CD1c-positive myeloid dendritic cell (primary cell): ENCODE results near the gene OR2T1.
"Not testable (repeated sequence)": the region's sequence is repeated elsewhere in the genome, so short reads cannot be mapped to it uniquely, and the experiment has no call there.

Experiments used
- DNase-seq: peaks from one replicate; pipeline ENCODE4 v3.0.0-alpha.2; 2016; ENCODE audit errors: extremely low spot score

OR2T1 gene

GRCh38 chr1:248434913-248435312 is 32.1 kb downstream of the OR2T1 start:
- not testable (repeated sequence) for DNase-seq

- not testable (repeated sequence) for DNase-seq
Measured at GRCh38 chr1:248436303-248436702, 33.5 kb downstream of the OR2T1 start.

- not testable (repeated sequence) for DNase-seq
Measured at GRCh38 chr1:248438668-248439067, 35.8 kb downstream of the OR2T1 start.

GRCh38 chr1:248439283-248439682 is 36.4 kb downstream of the OR2T1 start:
- DNase-seq: not testable (repeated sequence)

- not testable (repeated sequence) for DNase-seq
Measured at GRCh38 chr1:248442500-248443277, 39.8 kb downstream of the OR2T1 start.

- DNase-seq: not testable (repeated sequence)
Measured at GRCh38 chr1:248444603-248445002, 41.8 kb downstream of the OR2T1 start.

GRCh38 chr1:248445399-248445798 is 42.6 kb downstream of the OR2T1 start, which contains the start of gene OR2T2:
OR2T2 (plus strand) TSS chr1:248445637; CDS start chr1:248452798, 7,161 bp downstream.
- not testable (repeated sequence) for DNase-seq

GRCh38 chr1:248448409-248449074 is 45.7 kb downstream of the OR2T1 start:
- not testable (repeated sequence) for DNase-seq

GRCh38 chr1:248449821-248450465 is 47.1 kb downstream of the OR2T1 start:
- not testable (repeated sequence) for DNase-seq

GRCh38 chr1:248450466-248451145 is 47.8 kb downstream of the OR2T1 start:
- not testable (repeated sequence) for DNase-seq

- not testable (repeated sequence) for DNase-seq
Measured at GRCh38 chr1:248453619-248454018, 50.8 kb downstream of the OR2T1 start.

GRCh38 chr1:248455045-248455444 is 52.2 kb downstream of the OR2T1 start:
- DNase-seq: not testable (repeated sequence)

- DNase-seq: not testable (repeated sequence)
Measured at GRCh38 chr1:248456635-248457034, 53.8 kb downstream of the OR2T1 start.
